GM18870 (cell line): ENCODE results near the gene KLF13.

Experiments
- ATAC-seq: cut with Tn5 transposase; IDR thresholded peaks from one replicate; pipeline ENCODE4 v1.9.1; 2021; ENCODE audit warnings: moderate library complexity; ENCODE audit not compliant: unreplicated experiment

KLF13 gene

DNA sequence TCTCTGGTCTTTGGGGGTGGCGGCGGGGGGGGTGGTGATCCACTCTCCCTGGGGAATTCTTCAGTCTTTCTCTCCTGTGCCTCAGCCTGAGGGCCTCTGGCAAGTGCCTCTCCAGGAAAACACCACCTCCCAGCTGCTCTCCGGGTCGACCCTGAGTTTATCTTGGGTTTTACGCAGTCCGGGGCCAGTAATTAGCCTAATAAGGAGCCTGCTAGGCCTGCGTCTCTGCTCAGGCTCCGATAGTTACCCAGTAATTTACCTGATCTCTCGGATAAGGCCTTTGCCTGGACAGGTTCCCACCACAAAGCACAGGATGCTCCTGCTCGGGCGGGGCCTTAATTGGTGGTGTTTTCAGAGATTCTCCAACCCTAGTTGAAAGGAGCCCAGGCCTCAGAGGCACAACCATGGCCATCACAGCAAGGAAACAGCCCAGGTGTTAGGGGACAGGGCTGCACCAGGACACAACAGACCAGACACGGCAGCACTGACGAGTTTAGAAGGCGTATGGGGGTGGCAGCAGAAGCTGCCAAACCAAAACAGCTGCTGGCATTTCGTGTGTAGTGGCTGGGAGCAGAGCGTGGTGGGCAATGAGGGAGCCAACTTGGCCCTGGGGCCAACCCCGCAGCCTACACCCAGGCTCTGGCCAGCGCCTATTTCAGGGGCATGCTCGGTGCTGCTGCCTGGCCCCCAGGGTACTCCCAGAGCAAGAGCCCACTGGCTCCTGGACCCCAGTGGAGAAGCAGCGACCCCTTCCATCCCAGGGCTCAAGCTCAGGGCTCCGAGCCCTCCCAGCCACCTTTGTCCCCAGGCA, 71.4 kb downstream of the KLF13 start:
- ATAC-seq, result no peak

DNA sequence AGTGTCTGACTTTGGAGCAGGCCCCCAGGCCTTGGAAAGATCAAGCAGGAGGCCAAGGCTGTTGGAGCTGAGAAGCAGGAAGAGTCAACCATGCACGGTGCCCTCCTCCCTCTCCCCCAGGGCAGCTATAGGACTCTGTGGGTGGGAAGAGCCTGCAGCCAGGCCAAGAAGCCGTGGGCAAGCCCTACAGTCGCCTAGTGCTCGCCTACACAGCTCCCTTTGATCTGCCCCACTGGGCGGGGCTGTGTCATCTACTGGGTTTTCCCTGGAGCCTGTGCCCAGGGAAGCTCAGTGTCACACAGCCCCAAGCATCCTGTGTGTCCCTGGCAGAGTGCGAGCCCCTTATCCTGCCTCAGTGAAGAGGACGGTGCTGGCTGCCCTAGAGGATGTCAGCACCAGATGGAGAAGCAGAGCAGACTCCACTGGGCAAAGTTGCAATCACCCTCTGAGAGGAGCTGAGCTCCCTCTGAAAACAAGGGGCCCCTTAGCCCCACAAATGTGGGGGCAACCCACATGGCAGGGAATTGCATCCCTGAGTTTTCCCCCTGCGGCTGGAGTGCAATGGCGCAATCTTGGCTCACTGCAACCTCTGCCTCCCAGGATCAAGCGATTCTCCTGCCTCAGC, 72.2 kb downstream of the KLF13 start:
- ATAC-seq, result no peak

DNA sequence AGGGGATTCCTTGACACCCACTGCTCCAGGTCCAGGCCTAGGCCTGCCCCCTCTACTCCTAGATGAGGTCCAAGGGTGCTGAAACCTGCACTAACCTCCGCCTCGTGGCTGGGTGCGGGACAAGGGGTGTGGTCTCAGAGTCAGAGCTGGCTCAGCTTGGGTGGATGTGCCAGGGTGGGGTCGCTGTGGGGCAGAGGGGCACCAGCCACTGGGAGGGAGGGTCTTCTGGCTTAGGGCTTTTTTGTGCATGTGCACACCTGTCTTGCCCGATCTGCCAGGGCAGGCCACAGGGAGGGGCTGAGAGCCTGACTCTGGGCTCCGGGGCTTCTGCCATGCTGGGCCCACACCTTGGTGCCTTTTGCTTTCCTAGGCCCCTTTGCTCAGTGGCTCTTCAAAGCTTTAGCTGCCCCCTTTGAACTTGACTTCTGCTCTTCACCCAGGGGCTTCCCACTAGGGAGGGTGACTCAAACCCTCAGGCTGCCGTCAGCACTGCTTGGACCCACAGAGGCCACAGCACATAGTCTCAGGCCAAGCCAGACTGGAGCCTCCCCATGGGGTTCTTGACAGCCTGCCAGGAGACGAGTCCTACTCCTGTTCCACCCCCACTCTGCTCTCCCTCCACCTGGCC, 73.0 kb downstream of the KLF13 start:
- ATAC-seq, result no peak

DNA sequence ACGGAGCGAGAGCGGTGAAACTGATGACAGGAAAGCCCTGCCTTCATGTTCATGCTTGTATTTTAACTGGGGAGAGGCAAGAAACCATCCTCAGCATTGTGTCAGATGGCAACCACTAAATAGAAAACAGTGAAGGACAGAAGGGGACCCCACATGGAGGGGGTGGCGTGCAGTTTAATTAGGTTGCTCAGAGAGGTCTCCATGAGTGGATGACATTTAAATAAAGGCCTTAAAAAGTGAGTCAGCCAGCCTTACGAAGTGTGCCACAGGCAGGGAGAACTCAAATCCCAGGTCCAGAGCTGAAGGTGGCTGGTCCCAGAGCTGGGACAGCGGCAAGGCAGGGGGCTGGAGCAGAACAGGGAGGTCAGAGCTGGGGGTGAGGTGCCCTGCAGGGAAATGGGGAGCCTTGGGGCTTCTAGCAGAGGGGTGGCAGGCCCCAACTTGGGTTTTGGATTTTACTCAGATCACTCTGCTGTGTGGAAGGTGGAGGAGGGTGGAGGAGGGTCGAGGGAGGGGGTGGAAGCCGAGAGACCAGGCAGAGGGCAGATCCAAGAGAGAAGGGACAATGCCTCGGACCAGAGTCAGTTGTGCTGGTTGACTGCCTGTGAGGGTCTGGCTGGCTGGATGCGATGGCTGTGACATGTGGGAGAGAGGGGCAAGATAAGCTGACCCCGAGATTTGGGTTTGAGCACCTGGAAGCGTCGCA, 73.7 kb downstream of the KLF13 start:
- no peak for ATAC-seq

DNA sequence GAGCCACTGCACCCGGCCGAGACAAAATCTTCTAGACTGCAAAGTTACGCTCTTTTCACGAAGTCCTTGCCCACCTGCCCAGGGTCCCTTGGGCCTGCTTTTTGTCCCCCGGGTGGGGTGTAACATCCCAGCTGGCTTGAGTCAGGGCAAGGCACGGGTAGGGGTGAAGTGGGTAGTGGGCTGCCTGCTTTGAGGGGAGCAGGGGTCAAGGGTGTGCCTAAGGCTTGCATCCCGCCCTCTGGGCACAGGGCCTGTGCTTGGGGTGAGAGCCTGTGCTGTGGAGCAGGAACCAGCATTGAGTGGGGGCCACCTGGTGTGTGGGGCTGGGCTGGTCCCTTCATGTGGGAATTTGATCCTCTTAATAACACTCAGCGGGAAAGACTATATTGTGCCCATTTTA, 74.6 kb downstream of the KLF13 start:
- ATAC-seq, result no peak

DNA sequence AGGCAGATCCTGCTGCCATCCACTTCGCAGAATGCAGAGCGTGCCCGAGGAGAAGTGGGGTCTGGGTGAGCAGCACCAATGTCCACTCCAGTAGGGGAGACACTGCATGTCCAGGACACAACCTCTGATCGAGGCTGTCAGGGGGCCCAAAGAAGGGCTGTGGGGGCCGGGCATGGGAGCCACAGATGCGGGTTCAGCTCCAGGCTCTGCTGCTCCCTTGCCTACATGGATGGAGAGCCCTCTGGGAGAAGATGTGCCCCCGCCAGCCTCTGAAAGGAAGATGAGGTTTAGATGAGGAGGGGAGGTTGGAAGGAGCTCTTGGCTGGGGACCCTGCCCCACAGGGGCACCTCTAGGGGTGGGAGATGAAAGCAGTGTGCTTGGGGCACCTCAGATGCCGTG, 75.4 kb downstream of the KLF13 start:
- ATAC-seq, result no peak

DNA sequence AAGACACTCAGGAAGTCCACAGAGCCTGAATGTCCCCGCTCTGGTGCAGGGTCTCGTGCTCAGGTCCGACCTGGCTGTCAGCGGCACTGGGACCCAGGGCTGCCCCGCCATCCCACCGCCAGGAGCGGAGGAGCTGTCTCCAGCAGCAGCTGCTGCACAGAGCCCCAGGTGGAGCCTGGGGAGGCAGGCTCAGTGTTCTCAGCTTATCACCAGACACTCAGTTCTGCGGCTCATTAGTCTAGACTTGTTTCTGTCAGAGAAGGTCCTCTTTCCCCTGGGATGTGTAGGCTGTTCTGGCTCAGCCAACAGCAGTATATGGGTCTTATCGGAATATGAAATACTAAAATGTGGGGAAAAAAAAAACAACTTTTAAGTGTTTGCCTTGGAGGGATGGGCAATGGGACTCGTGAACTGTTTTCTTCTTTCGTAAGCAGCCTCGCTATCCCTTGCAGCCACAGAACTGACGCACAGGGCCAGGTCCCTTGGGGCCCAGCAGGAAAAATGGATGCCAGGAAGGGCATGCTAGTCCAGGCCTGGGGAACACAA, 75.9 kb downstream of the KLF13 start:
- no peak for ATAC-seq

DNA sequence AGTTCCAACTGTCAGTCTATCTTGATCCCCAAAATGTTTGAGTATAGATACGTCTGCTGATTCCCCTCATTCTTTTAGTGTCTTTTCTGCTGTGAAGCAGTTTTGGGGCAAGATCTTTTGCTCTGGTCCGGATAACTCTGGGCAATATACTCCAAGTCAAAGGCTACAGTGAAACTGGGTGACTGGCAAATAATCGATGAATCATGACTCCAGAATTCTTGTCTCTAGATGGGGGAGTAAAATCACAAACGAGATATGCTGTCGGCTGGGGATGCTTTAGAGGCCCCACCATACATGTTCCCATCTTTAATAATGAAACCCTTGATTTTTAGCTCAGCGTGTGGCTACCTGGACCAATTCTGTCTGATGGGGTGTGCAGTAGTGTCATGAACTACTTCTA, 76.5 kb downstream of the KLF13 start:
- ATAC-seq, result no peak

DNA sequence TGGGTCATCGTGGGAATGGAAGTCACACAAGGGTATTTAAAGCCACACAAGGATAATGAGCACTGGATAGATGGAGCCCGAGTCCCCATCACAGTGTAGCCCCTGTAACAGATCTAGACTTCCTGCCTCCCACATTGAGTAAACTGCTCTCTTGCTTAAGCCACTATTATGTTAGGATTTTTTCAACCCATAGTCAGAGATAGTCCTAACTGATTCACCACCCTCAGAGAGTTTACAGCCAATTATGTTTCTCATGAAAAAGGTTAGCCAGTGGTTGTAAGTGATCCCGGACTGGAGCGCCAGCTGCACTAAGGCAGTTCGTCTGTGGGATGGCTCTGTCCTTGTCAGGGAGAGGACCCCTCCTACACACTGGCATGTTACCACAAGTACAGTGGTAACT, 77.0 kb downstream of the KLF13 start:
- no peak for ATAC-seq

DNA sequence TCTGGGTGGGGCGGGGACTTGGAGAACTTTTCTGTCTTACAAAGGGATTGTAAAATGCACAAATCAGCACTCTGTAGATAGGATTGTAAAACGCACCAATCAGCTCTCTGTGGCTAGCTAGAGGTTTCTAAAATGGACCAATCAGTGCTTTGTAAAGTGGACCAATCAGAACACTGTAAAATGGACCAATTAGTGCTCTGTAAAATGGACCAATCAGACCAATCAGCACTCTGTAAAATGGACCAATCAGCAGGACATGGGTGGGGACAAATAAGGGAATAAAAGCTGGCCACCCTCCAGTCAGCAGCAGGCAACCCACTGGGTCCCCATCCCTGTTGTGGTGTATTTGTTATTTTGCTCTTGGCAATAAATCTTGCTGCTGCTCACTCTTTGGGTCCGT, 77.7 kb downstream of the KLF13 start:
- ATAC-seq, result no peak

DNA sequence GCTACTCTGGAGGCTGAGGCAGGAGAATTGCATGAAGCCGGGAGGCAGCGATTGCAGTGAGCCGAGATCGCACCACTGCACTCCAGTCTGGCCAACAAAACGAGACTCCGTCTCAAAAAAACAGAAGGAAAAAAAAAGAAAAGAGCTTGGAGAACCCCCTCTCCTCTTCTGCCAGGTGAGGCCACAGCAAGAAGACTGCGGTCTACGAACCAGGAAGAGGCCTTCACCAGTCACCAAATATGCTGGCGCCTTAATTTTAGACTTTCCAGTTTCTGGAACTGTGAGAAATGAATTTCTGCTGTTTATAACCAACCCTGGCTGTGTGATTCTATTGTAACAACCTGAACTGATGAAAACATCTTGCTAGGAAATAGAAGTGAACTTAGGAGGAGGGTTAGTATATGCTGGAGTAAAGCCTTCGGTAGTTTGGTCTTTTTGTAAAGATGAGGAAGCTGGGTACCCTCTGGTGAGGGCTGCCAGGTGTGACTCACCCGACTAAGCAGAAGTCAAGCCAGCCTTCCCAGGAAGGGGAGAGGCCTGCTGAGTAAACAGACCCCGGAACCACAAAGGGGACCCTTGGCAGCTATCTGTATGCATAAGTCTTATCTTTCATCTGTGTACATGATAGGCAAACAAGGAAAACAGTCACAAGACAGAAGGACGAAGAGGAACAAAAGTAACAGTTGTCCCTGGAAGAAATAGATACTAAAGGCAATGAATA, 78.7 kb downstream of the KLF13 start:
- ATAC-seq, result no peak

DNA sequence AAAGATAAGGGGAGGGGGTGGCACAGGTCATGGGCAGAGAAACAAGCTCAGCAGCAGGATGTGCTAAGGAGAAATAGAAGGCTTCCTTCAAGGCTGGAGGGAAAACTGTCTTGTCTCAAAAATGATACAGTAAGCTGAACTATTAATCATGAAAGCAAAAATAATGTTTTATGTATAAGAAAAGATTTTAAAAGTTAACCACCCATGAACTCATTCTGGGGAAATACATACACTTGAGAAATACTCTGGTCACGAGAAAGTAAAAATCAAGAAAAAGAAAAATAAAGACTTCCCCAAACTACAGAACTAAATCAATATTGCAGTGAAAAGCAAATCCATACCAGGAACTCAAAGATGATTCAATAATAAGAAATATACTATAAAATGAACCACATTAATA, 80.7 kb downstream of the KLF13 start:
- no peak for ATAC-seq

DNA sequence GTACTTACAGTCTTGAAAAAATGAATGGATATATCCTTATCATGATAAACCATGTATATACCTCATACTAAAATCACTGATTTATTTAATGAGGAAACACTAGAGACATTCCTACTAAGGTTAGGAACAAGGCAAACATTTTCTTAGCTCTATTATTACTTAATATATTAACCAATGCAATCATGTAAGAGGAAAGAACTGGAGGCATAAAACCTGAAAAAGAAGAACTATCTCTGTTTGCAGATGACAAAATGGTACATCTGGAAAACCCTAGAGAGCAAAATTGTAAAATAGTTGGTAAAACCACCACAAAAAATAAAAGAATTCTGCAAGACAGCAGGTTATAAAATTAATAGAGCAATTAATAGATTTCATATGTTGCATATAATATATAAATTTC, 81.2 kb downstream of the KLF13 start:
- ATAC-seq, result no peak

DNA sequence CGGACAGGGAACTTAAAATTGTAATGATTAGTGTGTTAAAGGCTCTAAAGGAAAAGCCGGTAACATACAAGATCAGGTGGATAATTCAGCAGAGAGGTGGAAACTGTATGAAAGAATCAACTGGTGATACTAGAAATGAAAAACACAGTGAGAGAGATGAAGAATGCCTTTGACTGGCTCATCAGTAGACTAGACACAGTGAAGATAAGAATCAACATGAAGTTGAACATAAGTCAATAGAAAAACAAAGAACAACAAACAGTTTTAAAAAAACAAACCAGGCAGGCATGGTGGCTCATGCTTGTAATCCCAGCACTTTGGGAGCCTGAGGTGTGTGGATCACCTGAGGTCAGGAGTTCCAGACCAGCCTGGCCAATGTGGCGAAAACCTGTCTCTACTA, 82.1 kb downstream of the KLF13 start:
- ATAC-seq, result no peak

DNA sequence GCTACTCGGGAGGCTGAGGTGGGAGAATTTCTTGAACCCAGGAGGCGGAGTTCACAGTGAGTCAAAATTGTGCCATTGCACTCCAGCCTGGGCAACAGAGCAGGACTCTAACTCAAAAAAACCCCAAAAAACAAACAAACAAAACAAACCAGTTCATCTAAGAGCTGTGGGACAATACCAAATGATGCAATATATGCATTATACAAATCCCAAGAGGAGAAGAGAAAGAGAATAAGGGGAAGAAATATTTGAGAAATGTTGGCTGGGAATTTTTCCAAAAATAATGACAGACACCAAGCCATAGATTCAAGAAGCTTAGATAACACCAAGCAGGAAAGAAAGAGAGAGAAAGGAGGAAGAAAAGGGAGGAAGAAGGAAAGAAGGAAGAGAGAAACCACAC, 82.5 kb downstream of the KLF13 start:
- no peak for ATAC-seq

DNA sequence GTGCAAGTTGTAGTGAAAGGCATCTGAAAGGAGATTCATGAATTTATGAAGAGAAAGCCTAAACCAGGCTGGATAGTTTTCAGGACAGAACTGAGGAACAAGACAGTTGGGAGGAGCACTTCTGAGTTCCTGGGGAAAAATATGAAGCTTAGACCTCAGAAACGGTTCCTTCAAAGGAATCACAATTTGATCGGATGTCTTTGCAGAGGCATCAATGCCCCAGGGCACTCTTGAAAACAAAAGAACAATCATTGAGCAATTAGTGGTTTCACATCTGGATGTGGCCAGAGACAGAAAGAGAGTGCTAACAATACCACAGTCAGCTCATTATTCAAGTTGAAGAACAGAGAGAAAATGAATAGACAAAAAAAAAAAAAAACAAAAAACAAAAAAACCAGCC, 86.2 kb downstream of the KLF13 start:
- ATAC-seq, result no peak

DNA sequence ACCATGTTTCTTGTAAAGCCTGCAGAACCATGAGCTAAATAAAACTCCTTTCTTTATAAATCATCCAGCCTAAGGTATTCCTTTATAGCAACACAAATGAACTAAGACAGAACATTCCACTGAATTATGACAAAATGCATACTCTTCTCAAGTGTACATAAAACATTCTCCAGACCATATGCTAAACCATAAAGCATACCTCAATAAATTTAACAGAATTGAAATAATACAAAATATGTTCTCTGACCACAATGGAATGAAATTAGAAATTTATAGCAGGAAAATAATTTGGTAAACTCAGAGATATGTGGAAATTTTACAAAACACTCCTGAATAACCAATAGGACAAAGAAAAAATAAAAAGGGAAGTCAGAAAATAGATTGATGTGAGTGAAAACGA, 88.6 kb downstream of the KLF13 start:
- ATAC-seq, result no peak

DNA sequence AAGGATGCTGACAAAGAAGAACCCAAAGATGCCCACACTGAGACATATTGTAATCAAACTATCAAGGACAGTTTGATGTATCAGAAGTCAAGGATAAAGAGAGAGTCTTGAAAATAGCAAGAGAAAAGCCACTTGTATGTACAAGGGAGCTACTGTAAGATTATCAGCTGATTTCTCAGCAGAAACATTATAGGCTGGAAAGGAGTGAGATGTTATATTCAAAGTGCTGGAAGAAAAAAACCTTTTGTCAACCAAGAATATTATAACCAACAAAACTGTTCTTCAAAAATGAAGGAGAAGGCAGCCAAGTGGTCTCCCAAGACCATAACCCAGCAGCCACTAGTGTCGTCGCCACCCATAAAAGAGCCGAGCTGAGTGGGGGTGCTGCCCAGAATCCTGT, 93.2 kb downstream of the KLF13 start:
- no peak for ATAC-seq

DNA sequence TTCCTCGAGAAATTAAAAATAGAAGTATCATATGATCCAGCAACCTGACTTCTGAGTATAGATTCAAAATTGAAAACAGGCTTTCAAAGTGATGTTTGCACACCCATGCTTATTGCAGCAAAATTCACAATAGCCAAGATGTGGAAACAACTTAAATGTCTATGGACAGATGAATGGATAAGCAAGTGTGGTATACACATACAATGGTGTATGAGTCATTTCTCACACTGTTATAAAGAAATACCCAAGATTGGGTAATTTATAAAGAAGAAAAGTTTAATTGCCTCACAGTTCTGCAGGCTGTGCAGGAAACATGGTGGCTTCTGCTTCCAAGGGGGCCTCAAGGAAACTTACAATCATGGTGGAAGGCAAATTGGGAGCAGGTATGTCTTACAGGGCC, 100.8 kb downstream of the KLF13 start:
- no peak for ATAC-seq
